Measurements from ENCODE around the gene PDZD2.
"Not testable (repeated sequence)": the region's sequence is repeated elsewhere in the genome, so short reads cannot be mapped to it uniquely, and the experiment has no call there.

The PDZD2 gene

GRCh38 chr5:31725996-31726395, 87.1 kb downstream of the PDZD2 start:
- Histone ChIP-seq H3K36me3 (ENCODE audit: insufficient read depth, low read length) (no peaks in the 10 kb centered on the region), H3K4me1 (ENCODE audit: insufficient read depth, low read length) (peaks cover 14% of the 10 kb centered on the region), H3K9ac (ENCODE audit: low read depth, low read length) (no peak overlapping the region), H3K9me3 (ENCODE audit: control insufficient read depth, insufficient read depth, low read length) (no peaks in the 10 kb centered on the region)

DNA sequence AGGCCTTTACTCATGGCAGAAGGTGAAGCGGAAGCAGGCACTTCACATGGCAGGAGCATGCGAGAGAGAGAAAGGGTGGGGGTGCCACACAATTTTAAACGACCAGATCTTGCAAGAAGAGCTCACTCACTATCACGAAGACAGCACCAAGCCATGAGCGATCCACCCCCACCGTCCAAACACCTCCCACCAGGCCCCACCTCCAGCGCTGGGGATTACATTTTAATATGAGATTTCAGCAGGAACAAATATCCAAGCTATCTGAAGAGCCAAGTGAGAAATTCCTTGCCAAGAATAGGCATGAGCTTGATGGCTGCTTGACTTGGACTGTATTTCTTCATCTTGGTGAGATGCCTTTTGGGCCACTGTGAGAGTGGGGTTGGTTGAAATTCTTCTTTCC, 88.0 kb downstream of the PDZD2 start:
- H3K9ac ChIP-seq (ENCODE audit: low read depth, low read length) = no peak overlapping the region
- H3K36me3 ChIP-seq (ENCODE audit: insufficient read depth, low read length) = no peaks in the 10 kb centered on the region
- H3K9me3 ChIP-seq (ENCODE audit: control insufficient read depth, insufficient read depth, low read length) = no peaks in the 10 kb centered on the region
- peaks cover 22% of the 10 kb centered on the region for H3K4me1 ChIP-seq (ENCODE audit: insufficient read depth, low read length)

- Histone ChIP-seq H3K9me3 (ENCODE audit: control insufficient read depth, insufficient read depth, low read length) (no peaks in the 10 kb centered on the region), H3K4me1 (ENCODE audit: insufficient read depth, low read length) (peaks cover 29% of the 10 kb centered on the region), H3K36me3 (ENCODE audit: insufficient read depth, low read length) (no peaks in the 10 kb centered on the region), H3K9ac (ENCODE audit: low read depth, low read length) (no peak overlapping the region)
These were observed 89.1 kb downstream of the PDZD2 start for GRCh38 chr5:31728039-31728438.

DNA sequence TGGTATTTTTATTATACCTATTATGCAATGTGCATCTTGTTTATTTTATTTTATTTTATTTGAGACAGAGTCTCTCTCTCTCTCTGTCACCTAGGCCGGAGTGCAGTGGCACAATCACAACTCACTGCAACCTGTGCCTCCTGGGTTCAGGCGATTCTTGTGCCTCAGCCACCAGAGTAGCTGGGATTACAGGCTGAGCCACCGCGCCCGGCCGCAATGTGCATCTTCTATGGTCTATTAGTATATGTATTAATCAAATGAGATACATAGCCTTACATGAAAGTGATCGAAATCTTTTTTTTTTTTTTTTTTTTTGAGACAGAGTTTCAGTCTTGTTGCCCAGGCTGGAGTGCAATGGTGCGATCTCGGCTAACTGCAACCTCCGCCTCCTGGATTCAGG, 89.9 kb downstream of the PDZD2 start:
- H3K4me1 ChIP-seq (ENCODE audit: insufficient read depth, low read length) = peaks cover 37% of the 10 kb centered on the region
- not testable (repeated sequence) for H3K36me3 ChIP-seq (ENCODE audit: insufficient read depth, low read length); H3K9ac ChIP-seq (ENCODE audit: low read depth, low read length); H3K9me3 ChIP-seq (ENCODE audit: control insufficient read depth, insufficient read depth, low read length)

- Histone ChIP-seq H3K36me3 (ENCODE audit: insufficient read depth, low read length) (no peaks in the 10 kb centered on the region), H3K9me3 (ENCODE audit: control insufficient read depth, insufficient read depth, low read length) (no peaks in the 10 kb centered on the region), H3K4me1 (ENCODE audit: insufficient read depth, low read length) (peaks cover 44% of the 10 kb centered on the region), H3K9ac (ENCODE audit: low read depth, low read length) (no peak overlapping the region)
These were observed 91.2 kb downstream of the PDZD2 start for GRCh38 chr5:31730139-31730538.

DNA sequence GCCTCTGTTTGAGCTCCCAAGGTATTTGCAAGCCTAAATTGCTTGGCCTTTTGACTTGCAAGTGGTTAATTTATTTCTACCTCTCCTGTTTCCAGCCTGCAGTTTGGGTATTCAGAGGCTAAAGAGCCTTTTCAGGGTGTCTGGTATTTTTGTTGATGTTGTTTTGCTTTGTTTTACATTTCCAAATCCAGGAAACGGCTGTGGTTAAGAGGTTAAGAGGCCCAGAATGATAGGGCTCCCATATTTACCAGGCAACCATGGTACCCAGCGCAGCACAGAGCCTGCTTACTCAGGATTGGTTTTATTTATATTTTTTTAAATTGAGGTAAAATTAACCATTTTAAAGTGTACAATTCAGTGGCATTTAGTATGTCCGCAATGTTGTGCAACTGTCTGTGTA, 92.1 kb downstream of the PDZD2 start:
- Histone ChIP-seq H3K9me3 (ENCODE audit: control insufficient read depth, insufficient read depth, low read length) (no peaks in the 10 kb centered on the region), H3K9ac (ENCODE audit: low read depth, low read length) (no peak overlapping the region), H3K36me3 (ENCODE audit: insufficient read depth, low read length) (no peaks in the 10 kb centered on the region), H3K4me1 (ENCODE audit: insufficient read depth, low read length) (peaks cover 44% of the 10 kb centered on the region)

- H3K9me3 ChIP-seq (ENCODE audit: control insufficient read depth, insufficient read depth, low read length) = no peaks in the 10 kb centered on the region
- no peak overlapping the region for H3K9ac ChIP-seq (ENCODE audit: low read depth, low read length)
- H3K36me3 ChIP-seq (ENCODE audit: insufficient read depth, low read length) = no peaks in the 10 kb centered on the region
- peaks cover 44% of the 10 kb centered on the region for H3K4me1 ChIP-seq (ENCODE audit: insufficient read depth, low read length)
These were observed 92.9 kb downstream of the PDZD2 start for GRCh38 chr5:31731710-31732301.

DNA sequence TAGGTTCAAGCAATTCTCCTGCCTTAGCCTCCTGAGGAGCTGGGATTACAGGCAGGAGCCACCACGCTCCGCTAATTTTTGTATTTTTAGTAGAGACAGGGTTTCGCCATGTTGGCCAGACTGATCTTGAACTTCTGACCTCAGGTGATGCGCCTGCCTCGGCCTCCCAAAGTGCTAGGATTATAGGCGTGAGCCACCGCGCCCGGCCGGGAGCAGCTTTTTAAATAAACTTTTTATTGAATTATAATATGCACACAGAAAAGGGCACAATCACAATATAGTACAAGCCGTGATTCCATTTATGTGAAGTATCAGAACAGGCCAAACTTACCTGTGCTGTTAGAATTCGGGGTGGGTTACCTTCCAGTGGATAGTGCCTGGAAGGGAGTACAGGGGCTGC, 93.9 kb downstream of the PDZD2 start:
- not testable (repeated sequence) for H3K9ac ChIP-seq (ENCODE audit: low read depth, low read length); H3K36me3 ChIP-seq (ENCODE audit: insufficient read depth, low read length); H3K9me3 ChIP-seq (ENCODE audit: control insufficient read depth, insufficient read depth, low read length)
- peaks cover 44% of the 10 kb centered on the region for H3K4me1 ChIP-seq (ENCODE audit: insufficient read depth, low read length)

GRCh38 chr5:31733371-31733770, 94.4 kb downstream of the PDZD2 start:
- peaks cover 44% of the 10 kb centered on the region for H3K4me1 ChIP-seq (ENCODE audit: insufficient read depth, low read length)
- H3K9ac ChIP-seq (ENCODE audit: low read depth, low read length) = no peak overlapping the region
- H3K36me3 ChIP-seq (ENCODE audit: insufficient read depth, low read length) = no peaks in the 10 kb centered on the region
- no peaks in the 10 kb centered on the region for H3K9me3 ChIP-seq (ENCODE audit: control insufficient read depth, insufficient read depth, low read length)

DNA sequence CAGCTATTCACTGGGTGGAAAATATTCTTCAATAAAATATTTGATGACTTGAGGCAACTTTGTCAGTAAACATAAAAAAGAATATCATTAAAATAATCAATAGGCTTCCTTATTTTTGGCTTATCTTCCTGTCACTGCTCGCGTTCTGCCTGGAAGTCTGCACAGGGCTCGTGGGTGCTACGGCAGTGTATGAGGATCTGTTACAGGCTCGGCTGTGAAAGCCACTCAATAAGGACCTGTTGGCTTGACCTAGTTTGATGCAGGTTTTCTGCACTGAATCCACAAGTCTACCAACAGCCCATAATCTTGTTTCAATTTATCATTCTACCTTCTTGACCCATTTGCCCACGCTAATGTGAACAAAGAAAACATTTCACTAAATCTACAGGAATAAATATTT, 97.2 kb downstream of the PDZD2 start:
- H3K9ac ChIP-seq (ENCODE audit: low read depth, low read length) = no peak overlapping the region
- H3K9me3 ChIP-seq (ENCODE audit: control insufficient read depth, insufficient read depth, low read length) = peaks cover 3% of the 10 kb centered on the region
- no peaks in the 10 kb centered on the region for H3K36me3 ChIP-seq (ENCODE audit: insufficient read depth, low read length)
- H3K4me1 ChIP-seq (ENCODE audit: insufficient read depth, low read length) = peaks cover 30% of the 10 kb centered on the region

- no peak overlapping the region for H3K9ac ChIP-seq (ENCODE audit: low read depth, low read length)
- H3K4me1 ChIP-seq (ENCODE audit: insufficient read depth, low read length) = peaks cover 14% of the 10 kb centered on the region
These were observed 99.3 kb downstream of the PDZD2 start for GRCh38 chr5:31738199-31738598.

DNA sequence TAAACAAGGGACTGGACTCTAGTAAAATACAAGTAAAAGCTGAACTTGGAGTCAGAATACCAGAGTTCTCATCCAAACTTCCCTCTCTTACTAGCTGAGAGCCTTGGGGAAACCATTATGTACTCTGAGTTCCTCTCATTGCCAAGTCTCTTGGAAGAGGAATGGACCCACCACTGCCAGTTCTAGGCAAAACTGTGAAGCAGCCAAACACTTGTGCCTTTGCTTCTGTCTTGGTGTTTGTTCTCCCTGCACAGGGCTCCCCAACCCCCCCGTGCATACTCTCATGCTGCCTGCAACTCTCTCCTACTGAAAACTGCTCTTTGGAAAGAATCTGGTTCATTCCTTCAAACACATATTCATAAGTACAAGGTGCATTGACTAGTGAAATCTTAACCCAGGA, 102.6 kb downstream of the PDZD2 start:
- Histone ChIP-seq H3K4me1 (ENCODE audit: insufficient read depth, low read length) (no peaks in the 10 kb centered on the region), H3K9me3 (ENCODE audit: control insufficient read depth, insufficient read depth, low read length) (peaks cover 3% of the 10 kb centered on the region), H3K9ac (ENCODE audit: low read depth, low read length) (no peak overlapping the region), H3K36me3 (ENCODE audit: insufficient read depth, low read length) (no peaks in the 10 kb centered on the region)

More at GRCh38 chr5:31738199-31738598, 99.3 kb downstream of the PDZD2 start:
- Histone ChIP-seq H3K9me3 (ENCODE audit: control insufficient read depth, insufficient read depth, low read length) (peaks cover 3% of the 10 kb centered on the region), H3K36me3 (ENCODE audit: insufficient read depth, low read length) (no peaks in the 10 kb centered on the region)

GRCh38 chr5:31743678-31744077, 104.7 kb downstream of the PDZD2 start:
- Histone ChIP-seq H3K9me3 (ENCODE audit: control insufficient read depth, insufficient read depth, low read length) (peaks cover 3% of the 10 kb centered on the region), H3K4me1 (ENCODE audit: insufficient read depth, low read length) (no peaks in the 10 kb centered on the region), H3K9ac (ENCODE audit: low read depth, low read length) (no peak overlapping the region), H3K36me3 (ENCODE audit: insufficient read depth, low read length) (no peaks in the 10 kb centered on the region)

GRCh38 chr5:31748458-31749172, 109.7 kb downstream of the PDZD2 start:
- H3K4me1 ChIP-seq (ENCODE audit: insufficient read depth, low read length) = 0 out of 2 replicates have a peak, but pooled peaks cover 2% of the 10 kb centered on the region
- H3K9ac ChIP-seq (ENCODE audit: low read depth, low read length) = no peak overlapping the region
- H3K9me3 ChIP-seq (ENCODE audit: control insufficient read depth, insufficient read depth, low read length) = no peaks in the 10 kb centered on the region
- no peaks in the 10 kb centered on the region for H3K36me3 ChIP-seq (ENCODE audit: insufficient read depth, low read length)

- Histone ChIP-seq H3K36me3 (ENCODE audit: insufficient read depth, low read length) (no peaks in the 10 kb centered on the region), H3K4me1 (ENCODE audit: insufficient read depth, low read length) (peaks cover 9% of the 10 kb centered on the region), H3K9ac (ENCODE audit: low read depth, low read length) (no peak overlapping the region), H3K9me3 (ENCODE audit: control insufficient read depth, insufficient read depth, low read length) (no peaks in the 10 kb centered on the region)
These were observed 111.3 kb downstream of the PDZD2 start for GRCh38 chr5:31750215-31750614.
